Gastroesophageal sphincter (tissue), 4 donors: ENCODE data around the gene GLT1D1. TPM values are rescaled to one million over a fixed set of nuclear protein-coding genes. Genes with fewer than 3 reads are reported as not detected.
A peak's percentile ranks its signal among the peaks of the same experiment; 100 is the strongest.
"Not testable (repeated sequence)": the region's sequence is repeated elsewhere in the genome, so short reads cannot be mapped to it uniquely, and the experiment has no call there.

ENCODE experiments used
- ATAC-seq: fragments of 150-250 bp; one replicate; pipeline ENCODE4 v1.9.1; 2016; ENCODE audit warnings: mild to moderate bottlenecking, moderate library complexity
- H3K27ac ChIP-seq, 4 donors: fragments of 200-600 bp; sonication (generic) in 3 of 4; 1 replicate in 3 of 4; 2 replicates in 1 of 4; pipeline ENCODE4 v1.5.1; 2016 to 2019
- H3K27me3 ChIP-seq: fragments of 200-600 bp; sonication (generic); one replicate; pipeline ENCODE4 v1.5.1; 2019
- H3K36me3 ChIP-seq, 2 donors: fragments of 200-600 bp; sonication (generic); one replicate each; pipeline ENCODE4 v1.5.1; 2019; ENCODE audit warnings: control low read depth in 1 of 2
- H3K4me1 ChIP-seq, 3 donors: fragments of 200-600 bp; sonication (generic); 1 replicate in 2 of 3; 2 replicates in 1 of 3; pipeline ENCODE4 v1.5.1; 2016 to 2019; ENCODE audit warnings: control low read depth in 2 of 3
- H3K4me3 ChIP-seq, 2 donors: fragments of 200-600 bp; sonication (generic); one replicate each; pipeline ENCODE4 v1.5.1; 2019; ENCODE audit warnings: mild to moderate bottlenecking in 1 of 2, moderate library complexity in 1 of 2
- H3K9me3 ChIP-seq, 3 donors: fragments of 200-600 bp; sonication (generic); one replicate each; pipeline ENCODE4 v1.5.1; 2017 to 2019; ENCODE audit warnings: control low read depth in 2 of 3
- EP300 ChIP-seq: sonication (generic); formaldehyde crosslinking; IDR thresholded peaks from one replicate; pipeline ENCODE4 v1.6.1; 2017; ENCODE audit warnings: antibody characterized with exemption, mild to moderate bottlenecking
- POLR2A ChIP-seq, 2 donors: fragments of 450-650 bp; IDR thresholded peaks; one replicate each; pipeline ENCODE4 v1.6.1; 2017; ENCODE audit warnings: antibody characterized with exemption in 2 of 2, mild to moderate bottlenecking in 2 of 2, moderate library complexity in 1 of 2
- POLR2AphosphoS5 ChIP-seq: sonication (generic); formaldehyde crosslinking; IDR thresholded peaks from one replicate; pipeline ENCODE4 v1.6.1; 2017; ENCODE audit warnings: antibody characterized with exemption
- WGBS, 2 donors: methylation state at CpG; one replicate each; pipeline ENCODE4 v1.1.5; 2018; ENCODE audit warnings: low coverage in 1 of 2; 5-methylcytosine and 5-hydroxymethylcytosine counted together
- total RNA-seq, 4 donors: library from RNA; depleted of rRNA; stranded (reverse); fragments of >200 nt; gene quantifications; one replicate each; pipeline ENCODE4 v1.1.0, GENCODE V29; 2016
- TF ChIP-seq, protein P1 (sequence below), 4 experiments: fragments of 200-600 bp in 2 of 4; fragments of 450-650 bp in 2 of 4; sonication (generic) in 1 of 4; IDR thresholded peaks; one replicate each; pipeline ENCODE4 v1.5.1; 2017 to 2019; ENCODE audit warnings: antibody characterized with exemption in 4 of 4, mild to moderate bottlenecking in 2 of 4, moderate library complexity in 2 of 4

GLT1D1 gene
- total RNA-seq, 4 donors from 2014 or later = 0.27 to 1.8 (median 0.47) TPM; not detected in 1

DNA sequence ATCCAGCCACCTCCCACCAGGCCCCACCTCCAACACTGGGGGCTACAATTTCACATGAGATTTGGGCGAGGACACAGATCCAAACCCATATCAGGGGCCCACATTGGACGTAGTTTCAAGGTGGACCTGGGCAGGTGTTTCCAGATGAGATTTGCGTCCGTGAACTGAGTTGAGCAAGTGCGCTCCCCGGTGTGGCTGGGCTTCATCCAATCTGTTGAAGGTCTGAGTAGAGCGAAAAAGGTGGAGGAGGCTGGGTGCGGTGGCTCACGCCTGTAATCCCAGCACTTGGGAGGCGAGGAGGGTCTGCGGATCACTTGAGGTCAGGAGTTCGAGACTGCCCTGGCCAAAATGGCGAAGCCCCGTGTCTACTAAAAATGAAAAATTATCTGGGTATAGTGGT lies 4.9 kb upstream of the GLT1D1 start:
- Histone ChIP-seq H3K9me3 (no peaks in the 10 kb centered on the region), H3K36me3 (no peaks in the 10 kb centered on the region), H3K27me3 (peaks cover 27% of the 10 kb centered on the region), H3K27ac (no peak overlapping the region), H3K4me3 (no peak overlapping the region), H3K4me1 (peaks cover 0 to under 1% (median 0%) of the 10 kb centered on the region in 3 donors)
- ATAC-seq = no peak
- 100% methylated on average over 2 to 4 of the region's 14 CpGs for whole genome bisulfite sequencing, 2 donors
- TF ChIP-seq, protein P1, sequence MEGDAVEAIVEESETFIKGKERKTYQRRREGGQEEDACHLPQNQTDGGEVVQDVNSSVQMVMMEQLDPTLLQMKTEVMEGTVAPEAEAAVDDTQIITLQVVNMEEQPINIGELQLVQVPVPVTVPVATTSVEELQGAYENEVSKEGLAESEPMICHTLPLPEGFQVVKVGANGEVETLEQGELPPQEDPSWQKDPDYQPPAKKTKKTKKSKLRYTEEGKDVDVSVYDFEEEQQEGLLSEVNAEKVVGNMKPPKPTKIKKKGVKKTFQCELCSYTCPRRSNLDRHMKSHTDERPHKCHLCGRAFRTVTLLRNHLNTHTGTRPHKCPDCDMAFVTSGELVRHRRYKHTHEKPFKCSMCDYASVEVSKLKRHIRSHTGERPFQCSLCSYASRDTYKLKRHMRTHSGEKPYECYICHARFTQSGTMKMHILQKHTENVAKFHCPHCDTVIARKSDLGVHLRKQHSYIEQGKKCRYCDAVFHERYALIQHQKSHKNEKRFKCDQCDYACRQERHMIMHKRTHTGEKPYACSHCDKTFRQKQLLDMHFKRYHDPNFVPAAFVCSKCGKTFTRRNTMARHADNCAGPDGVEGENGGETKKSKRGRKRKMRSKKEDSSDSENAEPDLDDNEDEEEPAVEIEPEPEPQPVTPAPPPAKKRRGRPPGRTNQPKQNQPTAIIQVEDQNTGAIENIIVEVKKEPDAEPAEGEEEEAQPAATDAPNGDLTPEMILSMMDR (IDR thresholded peaks at IDR 0.05) = no peak
- TF ChIP-seq POLR2A (IDR thresholded peaks at IDR 0.05) (no peak), EP300 (no peak), POLR2AphosphoS5 (no peak)

DNA sequence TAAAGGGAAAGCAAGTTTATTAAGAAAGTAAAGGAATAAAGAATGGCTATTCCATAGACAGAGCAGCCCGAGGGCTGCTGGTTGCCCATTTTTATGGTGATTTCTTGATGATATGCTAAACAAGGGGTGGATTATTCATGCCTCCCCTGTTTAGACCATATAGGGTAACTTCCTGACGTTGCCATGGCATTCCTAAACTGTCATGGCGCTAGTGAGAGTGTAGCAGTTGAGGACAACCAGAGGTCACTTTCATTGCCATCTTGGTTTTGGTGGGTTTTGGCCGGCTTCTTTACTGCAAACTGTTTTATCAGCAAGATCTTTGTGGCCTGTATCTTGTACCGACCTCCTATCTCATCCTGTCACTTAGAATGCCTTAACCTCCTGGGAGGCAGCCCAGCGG lies 3.5 kb upstream of the GLT1D1 start:
- not testable (repeated sequence) for H3K36me3 ChIP-seq, H3K9me3 ChIP-seq, ATAC-seq, H3K27ac ChIP-seq, H3K4me3 ChIP-seq
- Histone ChIP-seq H3K27me3 (peaks cover 42% of the 10 kb centered on the region), H3K4me1 (peaks cover 0 to 10% (median 0%) of the 10 kb centered on the region in 3 donors)
- WGBS, 2 donors = 44 to 50% methylated on average over 5 to 6 of the region's 6 CpGs

DNA sequence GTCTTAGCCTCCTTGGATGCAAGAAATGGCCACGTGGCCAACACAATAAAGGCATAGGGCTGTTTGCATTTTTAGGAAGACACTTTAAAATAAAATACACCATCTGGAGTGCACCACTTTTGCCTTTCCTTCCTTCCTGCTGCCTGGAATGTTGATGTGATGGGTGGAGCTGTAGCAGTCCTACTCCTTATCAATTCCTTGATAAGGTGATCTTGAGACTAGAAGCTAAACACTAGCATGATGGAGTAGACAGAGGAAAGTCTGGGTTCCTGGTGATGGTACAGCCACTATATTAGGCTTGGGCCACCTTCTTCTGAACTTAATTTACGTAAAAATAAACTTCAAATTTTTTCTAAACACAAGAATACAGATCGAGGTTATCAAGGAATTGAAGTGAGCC lies 2.9 kb upstream of the GLT1D1 start:
- H3K9me3 ChIP-seq = no peaks in the 10 kb centered on the region
- peaks cover 43% of the 10 kb centered on the region for H3K27me3 ChIP-seq
- ATAC-seq = no peak
- no peak overlapping the region for H3K27ac ChIP-seq
- H3K4me1 ChIP-seq = peaks cover 0 to 10% (median 0%) of the 10 kb centered on the region in 3 donors
- no peaks in the 10 kb centered on the region for H3K36me3 ChIP-seq
- 65 to 67% methylated on average over 3 of the region's 3 CpGs for WGBS, 2 donors
- TF ChIP-seq EP300 = no peak
- TF ChIP-seq POLR2A (IDR thresholded peaks at IDR 0.05) = no peak
- TF ChIP-seq, protein P1 (IDR thresholded peaks at IDR 0.05) = no peak
- no peak for TF ChIP-seq POLR2AphosphoS5
- H3K4me3 ChIP-seq = no peak overlapping the region

DNA sequence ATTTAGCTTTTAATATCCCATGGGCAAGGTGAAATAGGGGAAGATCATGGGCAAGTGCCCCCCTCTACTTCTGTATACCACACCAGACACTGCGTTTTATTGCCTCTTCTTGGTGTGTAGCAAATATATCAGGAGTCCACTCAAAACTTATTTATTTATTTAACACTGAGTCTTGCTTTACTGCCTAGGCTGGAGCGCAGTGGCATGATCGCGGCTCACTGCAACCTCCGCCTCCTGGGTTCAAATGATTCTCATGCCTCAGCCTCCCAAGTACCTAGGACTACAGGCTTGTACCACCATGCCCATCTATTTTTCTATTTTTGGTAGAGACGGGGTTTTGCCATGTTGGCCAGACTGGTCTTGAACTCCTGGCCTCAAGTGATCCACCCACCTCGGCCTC lies 1.8 kb upstream of the GLT1D1 start:
- not testable (repeated sequence) for H3K9me3 ChIP-seq, H3K36me3 ChIP-seq, H3K27ac ChIP-seq, ATAC-seq, H3K4me3 ChIP-seq
- WGBS, 2 donors = 73 to 100% methylated on average over 1 to 5 of the region's 7 CpGs
- Histone ChIP-seq H3K27me3 (peaks cover 51% of the 10 kb centered on the region), H3K4me1 (peaks cover 0 to 10% (median 0%) of the 10 kb centered on the region in 3 donors)

- no peak for ATAC-seq
- Histone ChIP-seq H3K36me3 (no peaks in the 10 kb centered on the region), H3K27ac (no peak overlapping the region), H3K9me3 (no peaks in the 10 kb centered on the region), H3K4me3 (no peak overlapping the region), H3K27me3 (peaks cover 56% of the 10 kb centered on the region), H3K4me1 (peaks cover 0 to 10% (median 0%) of the 10 kb centered on the region in 3 donors)
- 57 to 74% methylated on average over 3 to 8 of the region's 8 CpGs for WGBS, 2 donors
- TF ChIP-seq POLR2AphosphoS5 = no peak
- no peak for TF ChIP-seq POLR2A (IDR thresholded peaks at IDR 0.05)
- TF ChIP-seq, protein P1 (IDR thresholded peaks at IDR 0.05) = no peak
- no peak for TF ChIP-seq EP300
Measured at GRCh38 chr12:128852026-128852698, 1.1 kb upstream of the GLT1D1 start.

GRCh38 chr12:128853600-128854197 lies 421 bp downstream of the GLT1D1 start:
- 0% methylated on average over 7 to 9 of the region's 74 CpGs for WGBS, 2 donors
- Histone ChIP-seq H3K27ac (no peak overlapping the region), H3K9me3 (no peaks in the 10 kb centered on the region), H3K4me1 (peaks cover 0 to 10% (median 0%) of the 10 kb centered on the region in 3 donors), H3K4me3 (peak overlapping the region in 1 of 2 donors; percentile 30), H3K27me3 (peaks cover 60% of the 10 kb centered on the region), H3K36me3 (no peaks in the 10 kb centered on the region)
- no peak for ATAC-seq
- TF ChIP-seq EP300 = no peak
- TF ChIP-seq, protein P1 (IDR thresholded peaks at IDR 0.05) = no peak
- no peak for TF ChIP-seq POLR2AphosphoS5
- TF ChIP-seq POLR2A (IDR thresholded peaks at IDR 0.05) = no peak
